HG02571 (cell line): ENCODE data around the gene TIGD6.
"Not testable (repeated sequence)": the region's sequence is repeated elsewhere in the genome, so short reads cannot be mapped to it uniquely, and the experiment has no call there.

ENCODE experiments used
- ATAC-seq: cut with Tn5 transposase; IDR thresholded peaks from one replicate; pipeline ENCODE4 v1.9.1; 2021; ENCODE audit warnings: mild to moderate bottlenecking, moderate library complexity; ENCODE audit not compliant: unreplicated experiment

Gene TIGD6

GRCh38 chr5:149943177-149943949 is 57.1 kb downstream of the TIGD6 start:
- not testable (repeated sequence) for ATAC-seq
